Gastroesophageal sphincter (tissue), 3 donors: ENCODE data around the gene PI4KA.

Experiments
- EP300 ChIP-seq: sonication (generic); formaldehyde crosslinking; IDR thresholded peaks from one replicate; pipeline ENCODE4 v1.6.1; 2017; ENCODE audit warnings: antibody characterized with exemption, mild to moderate bottlenecking
- POLR2A ChIP-seq, 2 donors: fragments of 450-650 bp; IDR thresholded peaks; one replicate each; pipeline ENCODE4 v1.6.1; 2017; ENCODE audit warnings: antibody characterized with exemption in 2 of 2, mild to moderate bottlenecking in 2 of 2, moderate library complexity in 1 of 2
- POLR2AphosphoS5 ChIP-seq: sonication (generic); formaldehyde crosslinking; IDR thresholded peaks from one replicate; pipeline ENCODE4 v1.6.1; 2017; ENCODE audit warnings: antibody characterized with exemption
- TF ChIP-seq, protein P1 (sequence below), 4 experiments: fragments of 200-600 bp in 2 of 4; fragments of 450-650 bp in 2 of 4; sonication (generic) in 1 of 4; IDR thresholded peaks; one replicate each; pipeline ENCODE4 v1.5.1; 2017 to 2019; ENCODE audit warnings: antibody characterized with exemption in 4 of 4, mild to moderate bottlenecking in 2 of 4, moderate library complexity in 2 of 4

DNA sequence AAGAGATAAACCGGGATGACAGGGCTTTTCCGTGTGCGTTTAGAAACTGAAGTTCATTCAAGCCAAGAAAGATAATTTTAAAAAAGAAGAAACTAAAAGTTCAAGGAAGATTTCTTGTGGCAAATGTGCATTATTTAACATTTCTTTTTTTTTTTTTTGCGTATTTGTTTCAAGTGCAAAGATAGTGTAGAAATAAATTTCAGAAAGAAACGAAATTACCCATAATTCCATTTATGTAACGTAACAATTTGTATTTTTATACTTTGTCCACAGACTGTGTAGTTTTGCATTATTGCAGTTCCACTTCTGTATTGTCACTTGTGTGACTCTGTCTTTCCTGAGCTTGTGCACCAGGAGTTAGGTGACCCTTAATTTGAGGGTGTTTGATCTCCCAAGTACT, 24.2 kb upstream of the PI4KA start:
- no peak for TF ChIP-seq EP300
- TF ChIP-seq, protein P1, sequence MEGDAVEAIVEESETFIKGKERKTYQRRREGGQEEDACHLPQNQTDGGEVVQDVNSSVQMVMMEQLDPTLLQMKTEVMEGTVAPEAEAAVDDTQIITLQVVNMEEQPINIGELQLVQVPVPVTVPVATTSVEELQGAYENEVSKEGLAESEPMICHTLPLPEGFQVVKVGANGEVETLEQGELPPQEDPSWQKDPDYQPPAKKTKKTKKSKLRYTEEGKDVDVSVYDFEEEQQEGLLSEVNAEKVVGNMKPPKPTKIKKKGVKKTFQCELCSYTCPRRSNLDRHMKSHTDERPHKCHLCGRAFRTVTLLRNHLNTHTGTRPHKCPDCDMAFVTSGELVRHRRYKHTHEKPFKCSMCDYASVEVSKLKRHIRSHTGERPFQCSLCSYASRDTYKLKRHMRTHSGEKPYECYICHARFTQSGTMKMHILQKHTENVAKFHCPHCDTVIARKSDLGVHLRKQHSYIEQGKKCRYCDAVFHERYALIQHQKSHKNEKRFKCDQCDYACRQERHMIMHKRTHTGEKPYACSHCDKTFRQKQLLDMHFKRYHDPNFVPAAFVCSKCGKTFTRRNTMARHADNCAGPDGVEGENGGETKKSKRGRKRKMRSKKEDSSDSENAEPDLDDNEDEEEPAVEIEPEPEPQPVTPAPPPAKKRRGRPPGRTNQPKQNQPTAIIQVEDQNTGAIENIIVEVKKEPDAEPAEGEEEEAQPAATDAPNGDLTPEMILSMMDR (IDR thresholded peaks at IDR 0.05): no peak
- no peak for TF ChIP-seq POLR2A (IDR thresholded peaks at IDR 0.05)
- TF ChIP-seq POLR2AphosphoS5: no peak
